IgD-negative memory B cell (primary cell): ENCODE data around the gene LASP1NB. TPM values are rescaled to one million over a fixed set of nuclear protein-coding genes. Genes with fewer than 3 reads are reported as not detected.
A peak's percentile ranks its signal among the peaks of the same experiment; 100 is the strongest.
"Not testable (repeated sequence)": the region's sequence is repeated elsewhere in the genome, so short reads cannot be mapped to it uniquely, and the experiment has no call there.

Source experiments
- H3K27ac Mint-ChIP-seq, 3 donors: one replicate each; pipeline ENCODE4 v1.8.0; 2020 to 2022; ENCODE audit warnings: mild to moderate bottlenecking in 3 of 3, mixed read lengths in 3 of 3, moderate library complexity in 1 of 3
- H3K27me3 Mint-ChIP-seq: one replicate; pipeline ENCODE4 v1.8.0; 2021; ENCODE audit warnings: mixed read lengths
- H3K36me3 Mint-ChIP-seq: one replicate; pipeline ENCODE4 v1.8.0; 2020; ENCODE audit warnings: mild to moderate bottlenecking, mixed read lengths
- H3K4me1 Mint-ChIP-seq, 3 donors: one replicate each; pipeline ENCODE4 v1.8.0; 2020 to 2022; ENCODE audit warnings: mixed read lengths in 3 of 3, mild to moderate bottlenecking in 1 of 3
- H3K4me3 Mint-ChIP-seq, 4 donors: one replicate each; pipeline ENCODE4 v1.8.0; 2020 to 2022; ENCODE audit warnings: mild to moderate bottlenecking in 4 of 4, mixed read lengths in 4 of 4, moderate library complexity in 3 of 4
- H3K9me3 Mint-ChIP-seq, 3 donors: one replicate each; pipeline ENCODE4 v1.8.0; 2020 to 2021; ENCODE audit warnings: mixed read lengths in 3 of 3, mild to moderate bottlenecking in 1 of 3
- polyA plus RNA-seq: library from polyadenylated mRNA; unstranded; fragments of 300-500 nt; fragmentation: Illumina TruSeq; gene quantifications from one replicate; pipeline ENCODE4 v1.2.3, GENCODE V29; 2021

LASP1NB gene

GRCh38 chr17:38953800-38954199 is 28.4 kb downstream of the LASP1NB start:
- H3K27ac Mint-ChIP-seq, H3K27me3 Mint-ChIP-seq, H3K36me3 Mint-ChIP-seq, H3K4me3 Mint-ChIP-seq, H3K9me3 Mint-ChIP-seq, H3K4me1 Mint-ChIP-seq: not testable (repeated sequence)

- no peaks in the 10 kb centered on the region for H3K9me3 Mint-ChIP-seq
- H3K4me3 Mint-ChIP-seq, result no peak overlapping the region
- H3K27me3 Mint-ChIP-seq, result no peaks in the 10 kb centered on the region
- H3K27ac Mint-ChIP-seq, result no peak overlapping the region
- H3K4me1 Mint-ChIP-seq, result no peaks in the 10 kb centered on the region
- H3K36me3 Mint-ChIP-seq, result no peaks in the 10 kb centered on the region
These were observed 32.9 kb downstream of the LASP1NB start for GRCh38 chr17:38958326-38958725.

- no peaks in the 10 kb centered on the region for H3K27me3 Mint-ChIP-seq
- no peak overlapping the region for H3K27ac Mint-ChIP-seq
- H3K36me3 Mint-ChIP-seq, result no peaks in the 10 kb centered on the region
- H3K9me3 Mint-ChIP-seq, result no peaks in the 10 kb centered on the region
- no peaks in the 10 kb centered on the region for H3K4me1 Mint-ChIP-seq
- no peak overlapping the region for H3K4me3 Mint-ChIP-seq
These were observed 33.3 kb downstream of the LASP1NB start for GRCh38 chr17:38958756-38959155.

- H3K27ac Mint-ChIP-seq, result no peak overlapping the region
- H3K4me3 Mint-ChIP-seq, result no peak overlapping the region
- H3K36me3 Mint-ChIP-seq, result no peaks in the 10 kb centered on the region
- no peaks in the 10 kb centered on the region for H3K9me3 Mint-ChIP-seq
- no peaks in the 10 kb centered on the region for H3K4me1 Mint-ChIP-seq
- H3K27me3 Mint-ChIP-seq, result no peaks in the 10 kb centered on the region
These were observed 34.1 kb downstream of the LASP1NB start for GRCh38 chr17:38959508-38959907.

GRCh38 chr17:38960402-38960801 is 35.0 kb downstream of the LASP1NB start:
- Mint-ChIP-seq H3K27ac (no peak overlapping the region), H3K4me3 (peak overlapping the region in 1 of 4 donors; percentile 5), H3K9me3 (no peaks in the 10 kb centered on the region), H3K27me3 (no peaks in the 10 kb centered on the region), H3K36me3 (no peaks in the 10 kb centered on the region), H3K4me1 (no peaks in the 10 kb centered on the region)

- H3K27me3 Mint-ChIP-seq, result no peaks in the 10 kb centered on the region
- no peaks in the 10 kb centered on the region for H3K9me3 Mint-ChIP-seq
- H3K4me1 Mint-ChIP-seq, result no peaks in the 10 kb centered on the region
- H3K4me3 Mint-ChIP-seq, result no peak overlapping the region
- no peak overlapping the region for H3K27ac Mint-ChIP-seq
- H3K36me3 Mint-ChIP-seq, result no peaks in the 10 kb centered on the region
These were observed 36.0 kb downstream of the LASP1NB start for GRCh38 chr17:38961413-38961812.

GRCh38 chr17:38967290-38967738 is 41.9 kb downstream of the LASP1NB start, which contains the start of gene FBXO47:
FBXO47 (minus strand) TSS chr17:38967403; CDS start chr17:38963025, 4,378 bp downstream.
- Mint-ChIP-seq H3K27me3 (no peaks in the 10 kb centered on the region), H3K36me3 (no peaks in the 10 kb centered on the region), H3K4me1 (peaks cover 5 to 9% (median 7%) of the 10 kb centered on the region in 3 donors), H3K27ac (peak within 1 kb of the TSS; percentile 80 to 91 (median 86)), H3K9me3 (no peaks in the 10 kb centered on the region), H3K4me3 (peak within 1 kb of the TSS; percentile 76 to 92 (median 82))

GRCh38 chr17:38969281-38969680 is 43.9 kb downstream of the LASP1NB start:
- Mint-ChIP-seq H3K4me1 (peaks cover 5 to 9% (median 7%) of the 10 kb centered on the region in 3 donors), H3K36me3 (no peaks in the 10 kb centered on the region), H3K27ac (peak overlapping the region in 1 of 3 donors; percentile 18), H3K9me3 (no peaks in the 10 kb centered on the region), H3K4me3 (peak overlapping the region in 1 of 4 donors; percentile 64), H3K27me3 (no peaks in the 10 kb centered on the region)

GRCh38 chr17:38970128-38970527 is 44.7 kb downstream of the LASP1NB start:
- peaks cover 5 to 9% (median 7%) of the 10 kb centered on the region in 3 donors for H3K4me1 Mint-ChIP-seq
- no peaks in the 10 kb centered on the region for H3K36me3 Mint-ChIP-seq
- no peaks in the 10 kb centered on the region for H3K9me3 Mint-ChIP-seq
- no peak overlapping the region for H3K27ac Mint-ChIP-seq
- no peaks in the 10 kb centered on the region for H3K27me3 Mint-ChIP-seq
- H3K4me3 Mint-ChIP-seq, result peak overlapping the region in 1 of 4 donors; percentile 12

GRCh38 chr17:38970804-38971203 is 45.4 kb downstream of the LASP1NB start:
- no peaks in the 10 kb centered on the region for H3K36me3 Mint-ChIP-seq
- no peaks in the 10 kb centered on the region for H3K27me3 Mint-ChIP-seq
- H3K4me3 Mint-ChIP-seq, result no peak overlapping the region
- no peak overlapping the region for H3K27ac Mint-ChIP-seq
- peaks cover 5 to 9% (median 7%) of the 10 kb centered on the region in 3 donors for H3K4me1 Mint-ChIP-seq
- no peaks in the 10 kb centered on the region for H3K9me3 Mint-ChIP-seq

- H3K4me1 Mint-ChIP-seq, H3K36me3 Mint-ChIP-seq, H3K27ac Mint-ChIP-seq, H3K27me3 Mint-ChIP-seq, H3K4me3 Mint-ChIP-seq, H3K9me3 Mint-ChIP-seq: not testable (repeated sequence)
These were observed 50.8 kb downstream of the LASP1NB start for GRCh38 chr17:38976187-38976551.

- Mint-ChIP-seq H3K27ac (no peak overlapping the region), H3K4me3 (no peak overlapping the region), H3K9me3 (no peaks in the 10 kb centered on the region), H3K4me1 (peaks cover 0 to 1% (median 0%) of the 10 kb centered on the region in 3 donors), H3K27me3 (peaks cover 2% of the 10 kb centered on the region), H3K36me3 (no peaks in the 10 kb centered on the region)
These were observed 52.8 kb downstream of the LASP1NB start for GRCh38 chr17:38978180-38978579.

Other genes starting within 250 kb of the LASP1NB start
- gene MLLT6, start 220.3 kb upstream of the LASP1NB start, polyA plus RNA-seq, result 7.9 TPM
- 29.1 TPM for gene CISD3, start 195.3 kb upstream of the LASP1NB start, polyA plus RNA-seq
- not detected for gene PCGF2, start 177.3 kb upstream of the LASP1NB start, polyA plus RNA-seq
- gene PSMB3, start 172.9 kb upstream of the LASP1NB start, polyA plus RNA-seq, result 426 TPM
- 11.5 TPM for gene PIP4K2B, start 126.1 kb upstream of the LASP1NB start, polyA plus RNA-seq
- 17.1 TPM for gene CWC25, start 100.3 kb upstream of the LASP1NB start, polyA plus RNA-seq
- gene RPL23, start 71.9 kb upstream of the LASP1NB start, polyA plus RNA-seq, result 1,385 TPM
- 44.5 TPM for gene LASP1, start 55.6 kb upstream of the LASP1NB start, polyA plus RNA-seq
- not detected for gene FBXO47, start 41.8 kb downstream of the LASP1NB start, polyA plus RNA-seq
- not detected for gene PLXDC1, start 226.0 kb downstream of the LASP1NB start, polyA plus RNA-seq
- not detected for gene ARL5C, start 240.5 kb downstream of the LASP1NB start, polyA plus RNA-seq